HG03159 (cell line): Measurements from ENCODE around the gene ABCA13.

Experiments
- ATAC-seq: cut with Tn5 transposase; IDR thresholded peaks from one replicate; pipeline ENCODE4 v1.9.1; 2021; ENCODE audit warnings: mild to moderate bottlenecking, moderate library complexity; ENCODE audit not compliant: unreplicated experiment

Gene ABCA13

DNA sequence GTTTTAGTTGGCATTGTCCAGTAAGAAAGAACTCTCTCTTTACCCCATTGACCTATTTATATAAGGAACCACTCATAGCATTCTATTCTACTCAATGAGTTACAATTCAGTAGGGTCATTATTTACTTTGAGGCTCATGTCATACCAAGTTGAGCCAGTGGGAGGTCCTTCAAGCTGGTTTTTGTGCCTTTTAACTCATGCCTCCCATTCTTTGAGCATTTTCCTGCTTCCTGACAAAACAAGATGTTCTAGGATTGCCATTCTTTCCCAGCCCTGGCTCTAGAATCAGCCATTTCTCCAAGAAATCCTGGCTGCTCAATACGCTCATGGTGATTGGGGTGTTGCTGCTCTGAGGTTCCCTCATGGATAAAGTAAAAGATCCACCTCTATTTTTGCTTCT, 250.1 kb downstream of the ABCA13 start:
- ATAC-seq, result no peak

DNA sequence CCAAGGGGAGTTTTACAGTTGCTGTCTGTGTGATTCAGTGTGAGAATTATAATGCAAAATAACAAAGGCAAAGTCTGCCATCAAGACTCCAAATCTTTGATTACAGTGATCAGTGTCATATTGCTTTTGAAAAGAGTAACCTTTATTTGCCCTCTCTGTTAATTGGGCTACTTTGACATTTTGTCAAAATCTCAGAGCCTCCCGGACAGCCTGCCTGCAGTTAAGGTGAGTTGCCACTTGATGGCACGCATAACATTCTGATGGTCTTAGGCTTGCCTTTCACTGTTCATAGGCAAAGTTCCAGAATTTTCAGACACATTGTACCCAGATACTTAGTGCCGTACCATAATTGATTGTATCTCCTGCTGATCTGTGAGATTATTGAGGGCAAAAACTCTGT, 253.5 kb downstream of the ABCA13 start:
- peak; percentile 63 for ATAC-seq

DNA sequence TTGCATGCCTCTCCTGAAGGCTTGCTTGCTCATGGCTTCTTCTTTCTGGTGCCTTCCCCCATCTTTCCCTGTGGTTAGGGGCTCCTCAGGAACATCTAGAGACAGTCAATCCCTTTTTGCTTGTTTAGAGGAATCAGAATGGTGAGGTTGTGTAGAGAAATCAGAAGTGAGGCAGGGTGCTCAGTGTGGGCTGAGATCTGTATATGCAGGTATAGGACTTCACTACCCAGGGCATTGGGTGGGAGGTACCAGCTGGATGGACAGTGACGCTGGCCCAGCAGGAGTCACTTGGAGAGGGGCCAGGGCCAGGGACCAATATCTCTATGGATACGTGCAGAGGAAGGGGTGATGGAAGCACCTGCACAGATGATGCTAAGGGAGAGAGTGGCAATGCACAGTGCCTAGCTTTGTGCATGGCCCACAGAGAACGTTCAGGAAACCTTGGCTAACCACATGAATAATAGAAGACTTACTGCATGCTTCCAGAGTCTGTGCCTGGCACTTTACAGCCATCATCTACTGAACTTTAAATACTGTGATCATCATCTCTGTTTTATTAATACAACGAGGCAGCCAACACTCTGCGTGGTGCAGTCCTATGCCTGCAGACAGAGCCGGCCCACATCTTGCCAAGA, 255.2 kb downstream of the ABCA13 start:
- no peak for ATAC-seq

DNA sequence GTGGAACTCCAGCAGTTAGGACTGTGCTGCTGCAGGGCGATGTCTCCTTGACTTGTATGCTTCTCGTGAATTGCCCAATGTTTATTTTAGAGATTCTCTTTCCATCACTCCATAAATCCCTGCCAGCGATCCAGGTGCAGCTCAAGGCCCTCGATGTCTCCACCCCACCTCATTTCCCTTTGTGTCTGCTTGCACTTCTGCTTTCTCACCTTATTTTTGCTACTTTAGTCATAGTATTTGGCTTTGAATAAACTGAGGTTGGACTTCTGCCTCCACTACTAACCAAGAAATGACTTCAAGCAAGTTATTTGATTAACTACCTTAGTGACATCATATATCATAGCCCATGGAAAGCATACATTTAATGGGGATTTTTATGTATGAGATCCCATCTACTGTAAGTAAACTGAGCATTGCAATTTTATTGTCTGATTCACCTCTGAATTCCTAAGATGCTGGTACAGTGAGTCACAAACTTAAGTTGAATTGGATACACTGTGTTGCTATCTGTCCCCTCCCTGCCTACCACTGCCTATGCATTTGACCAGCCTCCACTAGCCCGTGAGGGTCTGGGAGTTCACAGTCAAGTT, 255.8 kb downstream of the ABCA13 start:
- no peak for ATAC-seq

DNA sequence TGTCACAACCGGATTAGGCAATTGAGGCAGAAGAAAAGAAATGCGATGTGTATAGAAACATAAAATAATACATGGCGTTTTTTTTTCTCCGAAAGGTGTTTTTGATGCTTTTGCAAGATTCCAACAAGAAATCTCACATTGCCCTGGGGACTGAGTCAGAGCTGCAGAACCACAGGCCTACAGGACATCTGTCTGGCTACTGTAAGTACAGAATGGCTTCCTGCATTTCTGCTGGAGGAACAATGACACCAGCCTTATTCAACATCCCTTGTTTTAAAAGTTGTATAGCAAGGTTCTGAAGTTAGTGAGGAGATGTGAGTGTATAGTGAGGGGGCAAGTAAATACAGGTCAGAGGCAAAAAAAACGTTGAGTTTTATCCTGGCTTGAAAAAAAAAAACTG, 256.4 kb downstream of the ABCA13 start:
- no peak for ATAC-seq

DNA sequence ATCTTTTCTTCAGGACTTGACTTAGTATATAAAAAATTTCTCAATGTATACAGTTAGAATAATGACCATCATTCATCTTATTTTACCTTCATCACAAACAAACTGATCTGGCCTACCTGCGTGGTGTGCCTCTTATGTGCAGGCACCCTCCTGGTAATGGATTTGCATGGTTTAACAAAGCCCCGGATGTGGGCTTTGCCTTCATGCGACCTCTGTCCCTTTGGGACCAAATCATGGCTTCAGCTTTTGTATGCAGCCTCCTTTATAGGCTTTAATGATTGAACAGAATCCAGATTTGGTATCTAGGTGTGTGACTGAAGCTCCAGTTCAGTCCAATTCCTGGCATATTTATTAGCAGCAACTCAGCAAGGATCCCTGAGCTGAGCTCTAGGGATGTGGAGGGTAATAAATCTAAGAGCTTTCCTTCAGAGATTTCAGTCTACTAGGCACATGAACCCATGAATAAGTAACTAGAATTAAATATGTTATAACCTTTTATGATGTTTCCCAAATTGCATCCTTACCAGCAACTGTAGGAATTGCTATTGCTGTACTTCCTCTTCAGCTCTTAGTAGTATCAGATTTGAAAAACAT, 256.9 kb downstream of the ABCA13 start:
- ATAC-seq, result no peak

DNA sequence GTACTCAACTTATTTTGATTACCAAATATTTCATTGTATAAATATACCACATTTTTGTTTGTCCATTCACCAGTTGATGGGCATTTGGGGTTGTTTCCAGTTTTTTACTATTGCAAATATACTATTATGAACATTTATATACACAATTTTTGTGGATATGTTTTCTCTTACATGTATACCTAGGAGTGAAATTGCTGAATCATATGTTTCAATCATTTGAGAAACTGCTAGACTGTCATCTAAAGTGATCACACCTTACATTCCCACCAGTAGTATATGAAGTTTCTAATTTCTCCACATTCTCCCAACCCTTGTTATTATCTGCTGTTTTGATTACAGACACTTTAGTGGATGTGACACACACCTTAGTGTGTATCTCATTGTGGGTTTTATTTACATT, 257.9 kb downstream of the ABCA13 start:
- no peak for ATAC-seq

DNA sequence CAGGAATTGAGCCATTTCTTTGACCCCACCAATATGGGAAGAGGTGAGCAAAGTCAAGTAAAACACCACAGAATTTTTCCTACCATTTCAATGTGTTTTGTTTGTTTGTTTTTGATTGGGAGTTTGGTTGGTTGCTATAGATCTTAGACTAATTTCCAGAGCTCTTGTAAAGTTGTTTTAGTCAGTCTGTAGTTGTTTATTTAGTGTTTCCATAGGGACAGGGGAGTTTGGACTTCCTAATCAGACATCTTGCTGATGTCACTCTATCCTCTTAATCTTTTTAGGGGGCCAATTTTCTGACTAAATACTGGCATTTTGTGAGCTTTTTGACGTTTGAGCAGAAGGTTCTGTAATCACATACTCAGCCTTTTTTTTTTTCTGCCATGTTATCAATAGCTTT, 266.9 kb downstream of the ABCA13 start:
- no peak for ATAC-seq

DNA sequence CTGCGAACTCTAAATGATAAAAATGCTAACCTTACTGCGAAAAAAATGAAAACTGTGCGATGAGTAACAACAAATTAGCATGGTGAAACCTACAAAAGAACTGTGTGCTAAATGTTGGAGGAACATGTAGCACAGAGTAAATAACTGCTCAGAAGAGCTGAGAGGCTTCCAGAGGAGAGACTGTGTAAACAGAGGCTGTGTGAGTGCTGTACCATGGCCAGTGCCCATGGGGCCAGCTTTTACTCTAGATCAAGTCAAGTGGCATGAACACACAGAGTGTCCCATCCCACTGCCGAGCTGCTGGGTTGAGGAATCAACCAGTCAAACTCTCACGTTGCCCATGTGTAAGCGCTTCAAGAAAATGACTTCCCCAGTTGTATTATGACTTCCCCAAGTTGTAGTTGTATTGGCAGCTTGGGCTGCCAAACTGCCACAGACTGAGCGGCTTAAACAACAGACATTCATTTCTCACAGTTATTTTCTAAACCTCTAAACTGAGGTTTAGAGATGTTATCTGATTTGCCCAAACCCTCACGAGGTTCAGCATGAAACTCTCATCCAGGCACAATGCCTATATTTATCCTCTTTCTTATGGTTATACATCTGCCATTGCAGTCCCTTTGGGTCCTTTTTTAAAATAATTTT, 270.7 kb downstream of the ABCA13 start:
- ATAC-seq, result no peak

DNA sequence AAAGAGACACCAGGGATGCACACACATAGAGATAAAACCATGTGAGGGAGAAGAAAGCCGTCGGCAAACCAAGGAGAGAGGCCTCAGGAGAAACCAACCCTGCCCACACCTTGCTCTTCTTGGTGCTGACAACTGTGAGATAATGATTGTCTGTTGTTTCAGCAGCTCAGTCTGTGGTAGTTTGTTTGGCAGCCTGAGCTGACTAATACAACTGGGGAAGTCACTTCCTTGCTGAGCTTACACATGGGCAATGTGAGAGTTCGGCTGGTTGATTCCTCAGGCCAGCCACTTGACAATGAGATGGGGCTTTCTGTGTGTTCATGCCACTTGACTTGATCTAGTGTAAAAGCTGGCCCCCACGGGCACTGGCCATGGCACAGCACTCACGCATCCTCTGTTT, 271.8 kb downstream of the ABCA13 start:
- ATAC-seq, result no peak

DNA sequence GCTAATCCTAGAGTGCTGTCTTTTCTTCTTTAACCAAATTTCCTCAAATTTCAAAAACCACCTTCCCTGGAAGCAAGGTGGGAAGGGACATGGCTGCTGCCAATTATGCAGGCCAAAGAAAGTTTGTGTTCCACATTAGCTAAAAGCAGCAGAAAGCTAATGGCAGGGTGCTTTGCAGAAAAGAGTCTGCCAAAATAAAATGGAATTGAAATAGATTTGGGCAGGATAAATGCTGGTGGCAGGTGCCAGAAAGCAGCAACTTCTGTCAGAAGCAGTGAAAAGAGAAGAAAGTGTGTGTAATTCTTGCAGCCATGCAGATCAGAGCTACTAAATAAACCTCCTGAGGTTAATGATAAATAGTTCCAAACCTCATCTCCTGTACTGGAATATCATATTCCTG, 275.5 kb downstream of the ABCA13 start:
- ATAC-seq, result no peak

DNA sequence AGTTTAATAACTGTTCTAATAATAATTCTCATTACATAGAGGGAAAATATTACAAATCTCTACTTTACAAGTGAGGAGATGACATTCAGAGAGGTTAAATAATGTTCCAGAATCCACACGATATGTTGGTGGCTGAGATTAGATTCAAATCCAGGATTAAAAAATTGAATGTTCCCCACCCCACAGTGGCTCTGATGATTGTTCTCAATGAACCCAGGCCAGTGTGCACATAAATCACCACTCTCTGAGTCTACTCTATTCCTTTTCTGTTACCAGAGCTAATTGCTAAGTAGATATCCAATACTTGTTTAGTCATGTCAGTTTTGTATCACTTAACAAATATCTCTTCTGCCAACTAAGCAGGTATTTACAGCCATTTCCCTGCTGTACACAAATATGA, 281.0 kb downstream of the ABCA13 start:
- no peak for ATAC-seq

DNA sequence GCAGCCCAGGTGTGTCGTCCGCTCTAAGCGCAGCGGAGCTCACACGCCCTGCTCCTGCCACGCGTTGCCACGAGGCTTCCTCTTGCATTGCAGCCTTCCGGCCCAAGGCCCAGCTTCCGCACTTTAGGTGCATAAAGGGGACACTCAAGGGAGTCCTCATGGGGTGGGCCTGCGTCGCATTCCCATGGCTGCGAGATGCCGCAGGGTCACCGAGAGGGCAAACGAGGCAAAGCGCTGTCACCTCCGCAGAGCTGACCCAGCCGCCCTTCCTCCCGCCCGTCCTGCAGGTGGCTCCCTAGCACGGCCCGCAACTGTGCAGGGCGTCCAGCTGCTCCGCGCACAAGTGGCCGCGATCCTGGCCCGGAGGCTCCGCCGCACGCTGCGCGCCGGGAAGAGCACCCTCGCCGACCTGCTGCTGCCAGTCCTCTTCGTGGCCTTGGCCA, 283.5 kb downstream of the ABCA13 start:
- no peak for ATAC-seq

DNA sequence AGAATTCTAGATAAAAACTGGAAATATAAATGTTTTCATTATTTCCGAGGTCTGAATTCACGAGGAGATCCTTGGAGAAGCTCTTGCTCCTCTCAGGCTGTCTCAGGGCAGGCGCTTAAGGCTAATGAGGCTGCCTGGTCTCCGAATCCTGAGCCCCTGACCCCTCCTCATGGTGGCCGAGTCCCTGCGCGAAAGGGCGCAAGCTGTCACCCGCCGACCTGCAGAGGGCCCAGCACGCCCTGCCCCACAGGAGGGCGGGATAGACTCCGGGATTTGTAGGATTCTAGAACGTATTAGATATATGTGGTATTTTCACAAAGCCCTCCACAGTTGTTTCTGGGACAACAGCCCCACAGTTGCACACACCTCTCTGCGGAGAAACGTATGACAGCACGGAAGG, 284.1 kb downstream of the ABCA13 start:
- no peak for ATAC-seq

DNA sequence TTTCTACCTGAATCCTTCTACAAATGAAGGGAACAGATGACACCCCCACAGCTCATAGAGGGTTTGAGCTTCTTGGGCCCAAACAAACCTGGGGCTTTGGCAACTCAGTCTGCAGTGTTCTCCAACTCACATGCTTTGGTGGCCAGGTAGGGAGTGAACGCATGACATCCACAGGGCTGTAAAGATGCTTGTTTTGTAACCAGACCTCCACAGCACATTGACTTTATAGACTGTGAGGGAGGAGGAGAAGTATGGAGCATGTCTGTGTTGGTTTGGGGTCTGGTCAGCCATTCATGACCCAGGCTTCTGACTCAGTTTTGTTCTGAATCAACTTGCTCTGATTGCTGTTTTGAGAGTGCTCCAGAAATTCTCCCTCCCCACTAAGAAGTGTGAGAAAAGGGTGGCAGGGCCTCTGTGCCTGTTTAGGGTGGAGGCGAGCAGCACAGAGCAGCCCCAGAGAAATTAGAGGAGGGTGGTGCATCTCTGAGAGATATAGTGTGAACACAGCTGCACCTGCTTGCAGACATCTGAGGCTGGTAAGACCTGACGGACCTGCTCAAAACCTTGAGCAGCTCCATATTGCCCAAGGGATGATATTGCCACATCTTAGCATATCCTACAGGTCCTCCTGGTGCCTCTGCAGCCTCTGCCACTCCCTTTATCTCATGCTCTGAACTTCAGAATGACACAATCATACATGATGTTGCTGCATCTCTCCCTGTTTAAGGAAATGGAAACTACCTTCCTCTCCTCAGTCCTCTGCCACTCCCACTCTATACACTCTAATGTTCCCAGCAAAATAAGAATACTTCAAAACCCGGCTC, 287.7 kb downstream of the ABCA13 start:
- ATAC-seq, result no peak

DNA sequence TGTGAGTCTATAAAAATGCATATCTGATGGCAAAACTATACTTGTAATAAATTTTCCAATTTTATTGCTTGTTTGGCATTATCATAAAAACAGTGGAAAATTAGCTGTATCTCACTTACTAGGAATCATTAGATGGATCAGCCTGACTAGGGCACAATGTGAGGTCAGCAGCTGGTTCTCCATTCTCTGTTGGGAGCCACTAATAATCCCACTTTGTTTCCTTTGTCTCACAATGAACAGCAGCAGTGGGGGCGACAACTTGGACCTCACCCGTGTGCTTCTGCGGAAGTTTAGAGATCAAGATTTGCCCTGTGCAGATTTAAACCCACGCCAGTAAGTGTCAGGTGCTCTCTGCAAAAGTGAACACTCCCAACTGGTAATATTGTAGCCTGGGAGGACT, 295.5 kb downstream of the ABCA13 start:
- ATAC-seq, result no peak

DNA sequence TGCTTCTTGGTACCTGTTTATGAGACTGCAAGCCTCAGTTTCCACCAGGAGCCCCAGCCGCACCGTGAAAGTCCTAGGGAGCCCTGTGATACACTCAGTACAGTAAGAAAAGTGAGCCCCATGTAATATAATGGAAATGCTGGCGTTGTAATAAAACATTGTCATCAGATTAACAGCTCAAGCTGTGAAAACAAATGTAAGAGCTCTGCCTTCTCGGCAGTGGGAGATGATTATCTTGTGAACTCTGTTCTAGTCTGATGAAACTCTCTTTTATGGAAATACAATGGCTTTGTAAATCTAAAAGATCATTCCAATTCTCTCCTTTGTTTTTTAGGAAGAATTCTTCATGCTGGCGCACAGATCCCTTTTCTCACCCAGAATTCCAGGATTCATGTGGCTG, 299.9 kb downstream of the ABCA13 start:
- ATAC-seq, result no peak

DNA sequence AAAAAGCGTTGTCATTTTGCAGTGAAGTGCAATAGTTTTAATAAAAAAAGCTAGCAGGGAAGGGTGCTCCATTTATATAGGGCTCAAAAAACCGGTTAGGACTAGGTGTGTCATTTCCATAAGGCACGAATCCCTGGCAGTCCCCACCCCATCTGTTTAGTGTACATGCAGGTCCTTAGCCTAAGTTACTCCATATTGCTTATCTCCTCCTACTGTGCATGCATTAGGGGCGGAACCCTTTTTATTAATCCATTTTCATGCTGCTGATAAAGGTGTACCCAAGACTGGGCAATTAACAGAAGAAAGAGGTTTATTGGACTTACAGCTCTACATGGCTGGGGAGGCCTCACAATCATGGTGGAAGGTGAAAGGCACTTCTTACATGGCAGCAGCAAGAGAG, 301.4 kb downstream of the ABCA13 start:
- ATAC-seq, result no peak

DNA sequence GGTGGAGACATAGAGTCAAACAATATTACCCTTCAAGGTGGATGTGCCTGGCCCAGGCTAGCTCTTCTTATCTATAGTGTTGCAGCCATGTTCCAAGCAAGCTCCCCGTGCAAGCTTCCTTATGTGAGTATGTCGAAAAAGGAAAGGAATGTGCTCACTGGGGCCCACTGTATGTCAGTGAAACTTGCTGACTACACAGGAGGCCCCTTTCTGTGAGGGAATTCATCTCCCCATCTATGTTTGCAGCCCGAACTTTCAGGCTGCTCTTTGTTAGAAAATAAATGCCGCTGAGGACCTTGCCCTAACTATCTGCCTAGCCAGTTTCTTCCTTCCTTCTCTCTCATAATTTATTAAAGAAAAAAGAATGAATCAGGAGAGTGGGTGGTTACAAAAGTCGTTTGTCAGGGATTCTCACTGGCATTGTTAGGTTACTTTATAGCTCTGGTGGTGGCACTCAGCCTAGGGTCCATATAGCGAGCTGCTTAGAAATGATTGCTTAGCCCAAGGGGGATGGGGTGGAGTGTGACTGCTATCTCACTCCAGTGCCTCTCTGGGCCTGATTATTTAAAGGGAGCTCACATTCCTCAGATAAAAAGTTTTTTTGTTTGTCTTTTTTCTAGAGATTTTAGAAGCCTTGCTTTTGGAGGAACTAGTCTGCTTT, 302.1 kb downstream of the ABCA13 start:
- ATAC-seq, result no peak

DNA sequence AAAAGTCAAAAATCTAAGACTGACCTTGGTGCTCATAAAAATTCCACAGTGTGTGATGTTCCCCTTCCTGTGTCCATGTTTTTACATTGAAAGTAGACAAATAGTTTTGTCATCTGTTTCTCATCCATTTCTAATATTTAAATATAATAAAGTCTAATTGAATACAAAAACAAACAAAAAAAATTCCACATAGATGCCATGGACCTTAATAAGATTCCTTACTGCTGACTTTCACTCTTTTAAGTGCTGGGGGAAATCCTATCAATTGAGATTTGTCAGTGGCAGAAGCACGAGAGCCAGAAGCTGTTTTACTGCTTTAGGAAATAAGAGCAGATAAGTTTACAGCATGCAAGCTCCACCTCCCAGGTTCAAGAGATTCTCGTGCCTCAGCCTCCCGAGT, 310.0 kb downstream of the ABCA13 start:
- ATAC-seq, result no peak

DNA sequence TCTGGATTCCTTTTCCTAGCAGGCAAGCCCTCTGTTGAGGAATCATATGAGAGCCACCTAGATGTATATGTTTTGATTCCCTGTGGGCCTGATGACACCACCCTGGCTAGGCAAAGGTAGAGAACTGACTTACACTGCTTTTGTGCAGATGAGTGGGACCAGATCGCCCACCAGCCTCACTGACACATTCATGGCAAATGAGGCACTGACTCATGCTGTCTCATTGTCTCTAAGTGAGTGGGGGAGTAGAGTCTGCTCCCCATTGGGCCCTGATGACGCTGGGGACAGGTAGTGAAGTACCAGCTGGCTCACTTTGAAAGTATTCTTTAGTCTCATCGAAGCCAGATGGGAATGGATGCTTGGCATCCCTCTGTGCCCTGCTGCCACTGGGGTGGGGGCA, 326.3 kb downstream of the ABCA13 start:
- no peak for ATAC-seq
